BE2C (cell line): ENCODE results near the gene MAGOH.

Experiments used
- DNase-seq: peaks from one replicate; pipeline ENCODE4 v3.0.0-alpha.2; 2020
- H3K27me3 ChIP-seq: fragments of 250-450 bp; sonication (Bioruptor Pico); 2 replicates; pipeline ENCODE4 v1.5.1; 2020; ENCODE audit warnings: mild to moderate bottlenecking
- H3K36me3 ChIP-seq: fragments of 250-450 bp; sonication (Bioruptor Pico); 2 replicates; pipeline ENCODE4 v1.5.1; 2020; ENCODE audit warnings: mild to moderate bottlenecking
- H3K4me1 ChIP-seq: fragments of 250-450 bp; sonication (Bioruptor Pico); 2 replicates; pipeline ENCODE4 v1.5.1; 2020
- H3K4me3 ChIP-seq: 2 replicates; pipeline ENCODE4 v1.5.1; 2011; ENCODE audit warnings: low read depth, low read length
- H3K9me3 ChIP-seq: fragments of 250-450 bp; sonication (Bioruptor Pico); 2 replicates; pipeline ENCODE4 v1.5.1; 2020
- TF ChIP-seq, protein P1 (sequence below): IDR thresholded peaks from 2 replicates; pipeline ENCODE4 v1.5.1; 2012; ENCODE audit warnings: mild to moderate bottlenecking, low read depth, low read length

MAGOH gene

DNA sequence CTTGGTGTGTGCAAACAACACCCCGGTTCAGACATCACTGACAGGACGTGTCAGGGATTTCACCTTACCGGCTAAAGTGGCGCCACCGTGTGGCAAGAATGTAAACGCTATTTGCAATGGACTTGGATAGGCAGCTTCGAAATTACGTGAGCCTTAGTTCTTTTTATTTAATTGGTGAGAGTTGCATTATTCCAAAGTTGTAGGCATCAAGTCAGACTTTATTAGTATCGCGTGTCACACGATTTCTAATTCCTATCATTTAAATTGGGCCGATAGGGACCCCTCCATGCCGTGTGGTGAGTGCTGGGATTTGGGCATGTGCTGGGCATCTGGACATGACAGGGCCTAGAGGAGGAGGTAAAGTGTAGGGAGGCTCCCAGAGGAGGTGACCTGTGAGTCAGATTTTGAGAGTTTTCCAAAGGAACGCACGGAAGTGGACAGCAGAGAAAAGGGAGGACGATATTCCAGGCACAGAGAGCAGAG lies 56.2 kb downstream of the MAGOH start:
- peak; percentile 73 for DNase-seq
- TF ChIP-seq, protein P1, sequence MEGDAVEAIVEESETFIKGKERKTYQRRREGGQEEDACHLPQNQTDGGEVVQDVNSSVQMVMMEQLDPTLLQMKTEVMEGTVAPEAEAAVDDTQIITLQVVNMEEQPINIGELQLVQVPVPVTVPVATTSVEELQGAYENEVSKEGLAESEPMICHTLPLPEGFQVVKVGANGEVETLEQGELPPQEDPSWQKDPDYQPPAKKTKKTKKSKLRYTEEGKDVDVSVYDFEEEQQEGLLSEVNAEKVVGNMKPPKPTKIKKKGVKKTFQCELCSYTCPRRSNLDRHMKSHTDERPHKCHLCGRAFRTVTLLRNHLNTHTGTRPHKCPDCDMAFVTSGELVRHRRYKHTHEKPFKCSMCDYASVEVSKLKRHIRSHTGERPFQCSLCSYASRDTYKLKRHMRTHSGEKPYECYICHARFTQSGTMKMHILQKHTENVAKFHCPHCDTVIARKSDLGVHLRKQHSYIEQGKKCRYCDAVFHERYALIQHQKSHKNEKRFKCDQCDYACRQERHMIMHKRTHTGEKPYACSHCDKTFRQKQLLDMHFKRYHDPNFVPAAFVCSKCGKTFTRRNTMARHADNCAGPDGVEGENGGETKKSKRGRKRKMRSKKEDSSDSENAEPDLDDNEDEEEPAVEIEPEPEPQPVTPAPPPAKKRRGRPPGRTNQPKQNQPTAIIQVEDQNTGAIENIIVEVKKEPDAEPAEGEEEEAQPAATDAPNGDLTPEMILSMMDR = peak; percentile 70
- no peaks in the 10 kb centered on the region for H3K36me3 ChIP-seq
- H3K4me1 ChIP-seq = no peaks in the 10 kb centered on the region
- no peaks in the 10 kb centered on the region for H3K9me3 ChIP-seq
- no peak overlapping the region for H3K4me3 ChIP-seq
- H3K27me3 ChIP-seq = no peaks in the 10 kb centered on the region

DNA sequence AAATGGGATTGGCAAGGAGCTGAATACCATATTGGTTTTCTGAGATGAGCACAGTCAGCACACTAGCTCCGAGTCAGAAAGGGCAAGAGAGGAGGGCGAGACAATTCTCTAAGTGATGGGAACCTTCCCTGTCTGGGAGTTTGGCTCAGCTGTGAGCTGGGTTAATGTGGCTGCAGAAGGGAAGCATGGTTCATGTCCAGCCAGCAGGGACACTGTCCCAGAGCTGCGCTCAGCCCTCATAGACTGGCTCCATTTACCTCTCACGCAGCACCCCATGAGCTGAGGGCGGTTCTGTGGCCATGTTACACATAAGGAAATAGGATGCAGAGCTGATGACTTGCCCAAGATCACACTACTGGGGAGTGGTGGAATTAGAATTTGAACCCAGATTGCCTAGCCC lies 57.4 kb downstream of the MAGOH start:
- Histone ChIP-seq H3K27me3 (no peaks in the 10 kb centered on the region), H3K4me1 (no peaks in the 10 kb centered on the region), H3K4me3 (no peak overlapping the region), H3K36me3 (no peaks in the 10 kb centered on the region), H3K9me3 (no peaks in the 10 kb centered on the region)
- DNase-seq = no peak
- TF ChIP-seq, protein P1 = no peak

GRCh38 chr1:53180226-53180625 lies 58.1 kb downstream of the MAGOH start:
- Histone ChIP-seq H3K4me1 (no peaks in the 10 kb centered on the region), H3K4me3 (no peak overlapping the region), H3K36me3 (no peaks in the 10 kb centered on the region), H3K27me3 (no peaks in the 10 kb centered on the region), H3K9me3 (no peaks in the 10 kb centered on the region)
- TF ChIP-seq, protein P1 = no peak
- no peak for DNase-seq
